Neural progenitor cell (in vitro differentiated cells): ENCODE measurements around the gene RPN2.

ENCODE experiments used
- CTCF ChIP-seq: fragments of 200-600 bp; sonication (generic); IDR thresholded peaks from 2 replicates; pipeline ENCODE4 v1.5.1; 2017; ENCODE audit warnings: antibody characterized with exemption, mild to moderate bottlenecking
- EZH2 ChIP-seq: fragments of 200-600 bp; sonication (generic); IDR thresholded peaks from 2 replicates; pipeline ENCODE4 v1.6.1; 2017; ENCODE audit warnings: antibody characterized with exemption, mild to moderate bottlenecking, moderate library complexity
- EZH2phosphoT487 ChIP-seq: fragments of 200-600 bp; sonication (generic); IDR thresholded peaks from 2 replicates; pipeline ENCODE4 v1.6.1; 2017; ENCODE audit warnings: antibody characterized with exemption

GRCh38 chr20:37280403-37280802 lies 101.3 kb downstream of the RPN2 start:
- TF ChIP-seq CTCF (no peak), EZH2 (no peak), EZH2phosphoT487 (no peak)
